ENCODE data around the gene OCLN.

GRCh38 chr5:69519285-69519684 lies 26.7 kb downstream of the OCLN start:
- TF ChIP-seq SP1 (IDR thresholded peaks at IDR 0.05) (no peak), CTCF (IDR thresholded peaks at IDR 0.05; ENCODE audit: low read depth, low read length, missing input control) (no peak), JUND (IDR thresholded peaks at IDR 0.05) (no peak)
